Gastroesophageal sphincter (tissue), 4 donors: ENCODE results near the gene PYGB. TPM values are rescaled to one million over a fixed set of nuclear protein-coding genes. Genes with fewer than 3 reads are reported as not detected.
A peak's percentile ranks its signal among the peaks of the same experiment; 100 is the strongest.

Experiments used
- ATAC-seq: fragments of 150-250 bp; one replicate; pipeline ENCODE4 v1.9.1; 2016; ENCODE audit warnings: mild to moderate bottlenecking, moderate library complexity
- H3K27ac ChIP-seq, 4 donors: fragments of 200-600 bp; sonication (generic) in 3 of 4; 1 replicate in 3 of 4; 2 replicates in 1 of 4; pipeline ENCODE4 v1.5.1; 2016 to 2019
- H3K27me3 ChIP-seq: fragments of 200-600 bp; sonication (generic); one replicate; pipeline ENCODE4 v1.5.1; 2019
- H3K36me3 ChIP-seq, 2 donors: fragments of 200-600 bp; sonication (generic); one replicate each; pipeline ENCODE4 v1.5.1; 2019; ENCODE audit warnings: control low read depth in 1 of 2
- H3K4me1 ChIP-seq, 3 donors: fragments of 200-600 bp; sonication (generic); 1 replicate in 2 of 3; 2 replicates in 1 of 3; pipeline ENCODE4 v1.5.1; 2016 to 2019; ENCODE audit warnings: control low read depth in 2 of 3
- H3K4me3 ChIP-seq, 2 donors: fragments of 200-600 bp; sonication (generic); one replicate each; pipeline ENCODE4 v1.5.1; 2019; ENCODE audit warnings: mild to moderate bottlenecking in 1 of 2, moderate library complexity in 1 of 2
- H3K9me3 ChIP-seq, 3 donors: fragments of 200-600 bp; sonication (generic); one replicate each; pipeline ENCODE4 v1.5.1; 2017 to 2019; ENCODE audit warnings: control low read depth in 2 of 3
- CTCF ChIP-seq, 4 experiments: fragments of 200-600 bp in 2 of 4; fragments of 450-650 bp in 2 of 4; sonication (generic) in 1 of 4; IDR thresholded peaks; one replicate each; pipeline ENCODE4 v1.5.1; 2017 to 2019; ENCODE audit warnings: antibody characterized with exemption in 4 of 4, mild to moderate bottlenecking in 2 of 4, moderate library complexity in 2 of 4
- EP300 ChIP-seq: sonication (generic); formaldehyde crosslinking; IDR thresholded peaks from one replicate; pipeline ENCODE4 v1.6.1; 2017; ENCODE audit warnings: antibody characterized with exemption, mild to moderate bottlenecking
- POLR2A ChIP-seq, 2 donors: fragments of 450-650 bp; IDR thresholded peaks; one replicate each; pipeline ENCODE4 v1.6.1; 2017; ENCODE audit warnings: antibody characterized with exemption in 2 of 2, mild to moderate bottlenecking in 2 of 2, moderate library complexity in 1 of 2
- POLR2AphosphoS5 ChIP-seq: sonication (generic); formaldehyde crosslinking; IDR thresholded peaks from one replicate; pipeline ENCODE4 v1.6.1; 2017; ENCODE audit warnings: antibody characterized with exemption
- WGBS, 2 donors: methylation state at CpG; one replicate each; pipeline ENCODE4 v1.1.5; 2018; ENCODE audit warnings: low coverage in 1 of 2; 5-methylcytosine and 5-hydroxymethylcytosine counted together
- total RNA-seq, 4 donors: library from RNA; depleted of rRNA; stranded (reverse); fragments of >200 nt; gene quantifications; one replicate each; pipeline ENCODE4 v1.1.0, GENCODE V29; 2016

Gene PYGB
- total RNA-seq, 4 donors from 2014 or later = 131 to 663 (median 337) TPM

- Histone ChIP-seq H3K4me1 (peaks cover 0 to 14% (median 0%) of the 10 kb centered on the region in 3 donors), H3K4me3 (no peak overlapping the region), H3K27me3 (no peaks in the 10 kb centered on the region), H3K9me3 (no peaks in the 10 kb centered on the region), H3K36me3 (peaks cover 0 to 17% of the 10 kb centered on the region in 2 donors), H3K27ac (no peak overlapping the region)
- TF ChIP-seq POLR2A (IDR thresholded peaks at IDR 0.05) = no peak
- no peak for TF ChIP-seq EP300
- TF ChIP-seq POLR2AphosphoS5 = no peak
- peak in 2 of 4 experiments; percentile 24 to 44 for TF ChIP-seq CTCF (IDR thresholded peaks at IDR 0.05)
- ATAC-seq = no peak
- whole genome bisulfite sequencing, 2 donors = 68 to 90% methylated on average over 10 to 12 of the region's 17 CpGs
These were observed 88.9 kb downstream of the PYGB start for GRCh38 chr20:25336561-25337422.

GRCh38 chr20:25338112-25339023, 90.5 kb downstream of the PYGB start:
- no peak for TF ChIP-seq POLR2A (IDR thresholded peaks at IDR 0.05)
- no peak for TF ChIP-seq CTCF (IDR thresholded peaks at IDR 0.05)
- no peak for TF ChIP-seq POLR2AphosphoS5
- TF ChIP-seq EP300 = no peak
- Histone ChIP-seq H3K36me3 (peaks cover 0 to 17% of the 10 kb centered on the region in 2 donors), H3K27ac (no peak overlapping the region), H3K4me1 (peaks cover 0 to 14% (median 0%) of the 10 kb centered on the region in 3 donors), H3K4me3 (no peak overlapping the region), H3K9me3 (no peaks in the 10 kb centered on the region), H3K27me3 (no peaks in the 10 kb centered on the region)
- WGBS, 2 donors = 79 to 96% methylated on average over 9 to 11 of the region's 11 CpGs
- ATAC-seq = no peak

DNA sequence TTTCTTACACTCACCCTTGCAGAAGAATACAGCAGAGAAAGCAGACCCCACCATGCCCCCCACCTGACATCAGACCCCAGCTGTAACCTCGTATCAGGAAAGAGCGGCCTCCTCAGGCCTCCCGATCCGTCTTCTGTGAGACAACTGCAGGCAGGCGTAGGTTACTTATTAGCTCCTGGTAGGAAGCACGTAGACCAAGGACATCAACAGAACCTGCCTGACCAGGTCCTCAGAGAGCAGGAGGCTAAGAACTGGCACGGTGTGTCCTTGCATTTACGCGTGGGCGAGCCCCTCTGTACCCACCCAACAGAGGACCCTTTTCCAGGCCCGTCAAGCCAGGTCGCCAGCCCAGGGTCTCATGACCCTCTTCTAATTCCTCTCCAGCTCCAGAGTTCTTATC, 91.7 kb downstream of the PYGB start:
- H3K9me3 ChIP-seq = no peaks in the 10 kb centered on the region
- no peak overlapping the region for H3K4me3 ChIP-seq
- no peaks in the 10 kb centered on the region for H3K27me3 ChIP-seq
- peaks cover 0 to 14% (median 0%) of the 10 kb centered on the region in 3 donors for H3K4me1 ChIP-seq
- WGBS, 2 donors = 84 to 90% methylated on average over 9 to 10 of the region's 12 CpGs
- TF ChIP-seq EP300 (no peak), POLR2AphosphoS5 (no peak), CTCF (IDR thresholded peaks at IDR 0.05) (no peak), POLR2A (IDR thresholded peaks at IDR 0.05) (no peak)
- H3K36me3 ChIP-seq = peaks cover 0 to 17% of the 10 kb centered on the region in 2 donors
- no peak overlapping the region for H3K27ac ChIP-seq
- no peak for ATAC-seq

GRCh38 chr20:25340380-25340779, 92.5 kb downstream of the PYGB start:
- H3K27me3 ChIP-seq = no peaks in the 10 kb centered on the region
- peaks cover 0 to 17% of the 10 kb centered on the region in 2 donors for H3K36me3 ChIP-seq
- no peak overlapping the region for H3K27ac ChIP-seq
- no peak for TF ChIP-seq EP300
- no peak for ATAC-seq
- no peak overlapping the region for H3K4me3 ChIP-seq
- peaks cover 0 to 14% (median 0%) of the 10 kb centered on the region in 3 donors for H3K4me1 ChIP-seq
- 76% methylated on average over 1 of the region's 1 CpG; no CpG with 5 or more reads in 1 of the 2 donors for WGBS, 2 donors
- no peaks in the 10 kb centered on the region for H3K9me3 ChIP-seq
